GM23338 (cell line): ENCODE measurements around the gene MRPL20. TPM values are rescaled to one million over a fixed set of nuclear protein-coding genes. Genes with fewer than 3 reads are reported as not detected.

ENCODE experiments used
- ATAC-seq: fragments of 200-7000 bp; cut with Tn5 transposase; 3 replicates; pipeline ENCODE4 v1.9.1; 2020
- DNase-seq: peaks from one replicate; pipeline ENCODE4 v3.0.0-alpha.2; 2015; ENCODE audit warnings: low spot score
- H2AFZ ChIP-seq: fragments of 200-600 bp; sonication (generic); 2 replicates; pipeline ENCODE4 v1.8.0; 2016; ENCODE audit warnings: antibody characterized with exemption, mild to moderate bottlenecking, moderate library complexity
- H3F3A ChIP-seq: fragments of 200-600 bp; sonication (generic); replicated peaks from 2 replicates; pipeline ENCODE4 v1.8.0; 2017; ENCODE audit warnings: antibody characterized with exemption, mixed run types, low read depth
- H3K27ac ChIP-seq: fragments of 200-600 bp; sonication (generic); 2 replicates; pipeline ENCODE4 v1.6.1; 2016; ENCODE audit warnings: low read depth
- H3K27me3 ChIP-seq: fragments of 200-600 bp; sonication (generic); 2 replicates; pipeline ENCODE4 v1.8.0; 2016; ENCODE audit warnings: mild to moderate bottlenecking, mixed run types, moderate library complexity; ENCODE audit not compliant: insufficient read depth
- H3K36me3 ChIP-seq: fragments of 200-600 bp; sonication (generic); 2 replicates; pipeline ENCODE4 v1.8.0; 2016; ENCODE audit warnings: mild to moderate bottlenecking; ENCODE audit not compliant: insufficient read depth
- H3K4me1 ChIP-seq: fragments of 200-600 bp; sonication (generic); 2 replicates; pipeline ENCODE4 v1.8.0; 2016; ENCODE audit warnings: mild to moderate bottlenecking, moderate library complexity; ENCODE audit not compliant: insufficient read depth
- H3K4me2 ChIP-seq: fragments of 200-600 bp; sonication (generic); 2 replicates; pipeline ENCODE4 v1.7.1; 2017; ENCODE audit warnings: mixed run types
- H3K4me3 ChIP-seq: fragments of 200-600 bp; sonication (generic); 2 replicates; pipeline ENCODE4 v1.6.1; 2016; ENCODE audit warnings: mixed run types
- H3K79me2 ChIP-seq: fragments of 200-600 bp; sonication (generic); replicated peaks from 2 replicates; pipeline ENCODE4 v1.8.0; 2017; ENCODE audit warnings: mild to moderate bottlenecking; ENCODE audit not compliant: insufficient read depth
- H3K9me2 ChIP-seq: fragments of 200-600 bp; sonication (generic); 2 replicates; pipeline ENCODE4 v1.8.0; 2017; ENCODE audit not compliant: insufficient read depth
- H4K20me1 ChIP-seq: fragments of 200-600 bp; sonication (generic); replicated peaks from 2 replicates; pipeline ENCODE4 v1.8.0; 2017; ENCODE audit warnings: mild to moderate bottlenecking; ENCODE audit not compliant: insufficient read depth
- H3K27ac Mint-ChIP-seq: 2 replicates; pipeline ENCODE4 v1.8.0; 2020; ENCODE audit warnings: inconsistent platforms, mild to moderate bottlenecking, moderate library complexity, mixed read lengths
- H3K27me3 Mint-ChIP-seq: 3 replicates; pipeline ENCODE4 v1.8.0; 2022; ENCODE audit warnings: low read depth, mild to moderate bottlenecking, moderate library complexity, mixed read lengths, inconsistent platforms; ENCODE audit not compliant: insufficient read depth, poor library complexity
- H3K36me3 Mint-ChIP-seq: 3 replicates; pipeline ENCODE4 v1.8.0; 2021; ENCODE audit warnings: low read depth, mild to moderate bottlenecking, inconsistent platforms, moderate library complexity, mixed read lengths
- H3K4me1 Mint-ChIP-seq: 3 replicates; pipeline ENCODE4 v1.8.0; 2020; ENCODE audit warnings: mild to moderate bottlenecking, inconsistent platforms, mixed read lengths
- H3K4me3 Mint-ChIP-seq: 3 replicates; pipeline ENCODE4 v1.8.0; 2021; ENCODE audit warnings: moderate library complexity, mild to moderate bottlenecking, inconsistent platforms, mixed read lengths
- H3K9me3 Mint-ChIP-seq: 3 replicates; pipeline ENCODE4 v1.8.0; 2020; ENCODE audit warnings: moderate library complexity, mild to moderate bottlenecking, inconsistent platforms, mixed read lengths
- CREB1 ChIP-seq: fragments of 250-450 bp; sonication (Bioruptor Pico); IDR thresholded peaks from 2 replicates; pipeline ENCODE4 v1.5.0; 2020; ENCODE audit warnings: low read depth, mild to moderate bottlenecking, moderate library complexity
- EZH2 ChIP-seq: fragments of 200-600 bp; sonication (generic); IDR thresholded peaks from one replicate; pipeline ENCODE4 v1.8.0; 2017; ENCODE audit warnings: antibody characterized with exemption, mild to moderate bottlenecking, low read depth; ENCODE audit not compliant: unreplicated experiment
- JUNB ChIP-seq: IDR thresholded peaks from one replicate; pipeline ENCODE4 v1.6.1; 2016; ENCODE audit warnings: antibody characterized with exemption; ENCODE audit not compliant: unreplicated experiment
- POLR2AphosphoS5 ChIP-seq: IDR thresholded peaks from 2 replicates; pipeline ENCODE4 v1.6.1; 2016; ENCODE audit warnings: antibody characterized with exemption, low read depth
- STAT1 ChIP-seq: IDR thresholded peaks from one replicate; pipeline ENCODE4 v1.6.1; 2016; ENCODE audit warnings: antibody characterized with exemption; ENCODE audit not compliant: unreplicated experiment
- ZNF114 ChIP-seq: fragments of 250-450 bp; sonication (Bioruptor Pico); IDR thresholded peaks from 2 replicates; pipeline ENCODE4 v1.5.0; 2020; ENCODE audit warnings: mild to moderate bottlenecking, moderate library complexity
- polyA plus RNA-seq: library from polyadenylated mRNA; unstranded; fragments of >200 nt; fragmentation: Nextera tagmentation; extraction: Ambion mirVana; gene quantifications from 2 replicates; pipeline ENCODE4 v1.2.1, GENCODE V29; 2016
- total RNA-seq: library from RNA; depleted of rRNA; stranded (reverse); fragments of >200 nt; shearing (Covaris generic); gene quantifications from 2 replicates; pipeline ENCODE4 v1.2.3, GENCODE V29; 2014
- TF ChIP-seq, protein P1 (sequence below): IDR thresholded peaks from 2 replicates; pipeline ENCODE4 v1.6.1; 2016; ENCODE audit warnings: antibody characterized with exemption

The MRPL20 gene
- total and polyA plus RNA-seq, 2 experiments from 2014 or later = 173 to 319 TPM

DNA sequence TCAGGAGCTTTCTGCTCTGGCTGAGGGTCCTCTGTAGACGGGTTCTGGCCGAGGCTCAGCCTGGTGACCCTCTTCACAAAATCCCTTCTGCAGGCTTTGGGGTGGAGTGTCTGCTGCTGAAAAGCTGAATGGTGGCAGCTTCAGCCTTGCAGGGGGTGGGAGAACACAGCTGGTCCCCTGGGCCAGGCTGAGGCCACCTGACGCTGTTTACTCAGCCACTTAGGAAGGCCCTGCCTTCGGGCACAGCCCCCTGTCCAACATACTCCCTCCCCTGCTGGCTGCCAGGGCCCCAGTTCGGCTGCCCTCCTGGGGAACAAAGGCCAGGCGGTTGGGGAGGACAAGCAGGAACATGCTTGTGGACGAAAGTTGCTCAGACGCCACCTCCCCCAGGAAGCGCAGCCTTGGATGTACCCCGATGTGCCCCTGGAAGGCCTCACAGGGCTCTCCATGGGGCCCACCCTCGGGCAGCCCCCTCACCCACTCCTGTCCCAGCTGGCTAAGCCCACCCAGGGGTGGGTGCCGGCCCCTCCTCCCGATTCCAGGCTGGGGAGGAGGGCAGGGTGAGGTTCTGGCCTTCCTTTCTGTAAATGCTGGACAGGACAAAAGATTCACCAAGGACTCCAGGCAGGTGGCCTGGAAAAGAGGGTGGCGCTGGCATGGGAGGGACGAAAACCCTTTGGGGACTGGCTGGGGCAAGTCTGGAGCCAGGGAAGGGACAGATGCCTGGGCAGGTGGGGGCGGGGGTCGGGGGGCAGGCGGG lies 14.2 kb upstream of the MRPL20 start, which contains the start of gene ANKRD65:
Gene ANKRD65 (minus strand): TSS at position 130 of the 760 bp plus-strand sequence. CDS start 271 bp downstream, outside the sequence.
- ATAC-seq = peak; percentile 2; the same call in 1 of the 3 replicates
- H3K27ac Mint-ChIP-seq = peak within 1 kb of the TSS; percentile 40; the same call in 1 of the 2 replicates

GRCh38 chr1:1420654-1421141 lies 13.6 kb upstream of the MRPL20 start:
- Histone ChIP-seq H3F3A (0 out of 2 replicates have a peak, but pooled peaks cover 16% of the 10 kb centered on the region), H3K4me2 (0 out of 2 replicates have a peak overlapping the region, but pooled peaks have one; percentile 55), H2AFZ (0 out of 2 replicates have a peak overlapping the region, but pooled peaks have one; percentile 59), H3K27ac (no peak overlapping the region), H3K79me2 (no peaks in the 10 kb centered on the region), H3K36me3 (no peaks in the 10 kb centered on the region), H3K27me3 (0 out of 2 replicates have a peak, but pooled peaks cover 2% of the 10 kb centered on the region), H4K20me1 (no peaks in the 10 kb centered on the region), H3K4me1 (peaks cover 25% of the 10 kb centered on the region), H3K9me2 (no peaks in the 10 kb centered on the region), H3K4me3 (no peak overlapping the region)
- Mint-ChIP-seq H3K27ac (no peak overlapping the region), H3K9me3 (no peaks in the 10 kb centered on the region), H3K27me3 (peaks cover 13% of the 10 kb centered on the region), H3K4me3 (peak overlapping the region; percentile 24; the same call in 1 of the 3 replicates), H3K36me3 (no peaks in the 10 kb centered on the region; the same call in 2 of the 3 replicates), H3K4me1 (peaks cover 29% of the 10 kb centered on the region)
- TF ChIP-seq CREB1 (CRISPR knock-in tag) (no peak), POLR2AphosphoS5 (no peak), ZNF114 (CRISPR knock-in tag) (no peak), EZH2 (no peak)
- TF ChIP-seq, protein P1, sequence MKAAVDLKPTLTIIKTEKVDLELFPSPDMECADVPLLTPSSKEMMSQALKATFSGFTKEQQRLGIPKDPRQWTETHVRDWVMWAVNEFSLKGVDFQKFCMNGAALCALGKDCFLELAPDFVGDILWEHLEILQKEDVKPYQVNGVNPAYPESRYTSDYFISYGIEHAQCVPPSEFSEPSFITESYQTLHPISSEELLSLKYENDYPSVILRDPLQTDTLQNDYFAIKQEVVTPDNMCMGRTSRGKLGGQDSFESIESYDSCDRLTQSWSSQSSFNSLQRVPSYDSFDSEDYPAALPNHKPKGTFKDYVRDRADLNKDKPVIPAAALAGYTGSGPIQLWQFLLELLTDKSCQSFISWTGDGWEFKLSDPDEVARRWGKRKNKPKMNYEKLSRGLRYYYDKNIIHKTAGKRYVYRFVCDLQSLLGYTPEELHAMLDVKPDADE = no peak
- ATAC-seq (no peak), DNase-seq (no peak)

More for the DNA sequence above, 14.2 kb upstream of the MRPL20 start, which contains the start of gene ANKRD65:
- H3K4me1 ChIP-seq = peaks cover 31% of the 10 kb centered on the region
- Mint-ChIP-seq H3K27me3 (peaks cover 13% of the 10 kb centered on the region), H3K36me3 (no peaks in the 10 kb centered on the region; the same call in 2 of the 3 replicates), H3K4me1 (peaks cover 32% of the 10 kb centered on the region), H3K4me3 (peak within 1 kb of the TSS; percentile 24; the same call in 1 of the 3 replicates), H3K9me3 (no peaks in the 10 kb centered on the region)
- H3K4me3 ChIP-seq = no peak within 1 kb of the TSS
- TF ChIP-seq JUNB = no peak
- TF ChIP-seq POLR2AphosphoS5 = no peak
- no peak for TF ChIP-seq ZNF114 (CRISPR knock-in tag)
- no peak for TF ChIP-seq CREB1 (CRISPR knock-in tag)
- no peak for TF ChIP-seq STAT1
- H3K27ac ChIP-seq = peak within 1 kb of the TSS; percentile 85; the same call in 1 of the 2 replicates
- no peaks in the 10 kb centered on the region for H3K9me2 ChIP-seq
- H3K27me3 ChIP-seq = 0 out of 2 replicates have a peak, but pooled peaks cover 2% of the 10 kb centered on the region
- 0 out of 2 replicates have a peak, but pooled peaks cover 16% of the 10 kb centered on the region for H3F3A ChIP-seq
- peak within 1 kb of the TSS; percentile 59; the same call in 1 of the 2 replicates for H2AFZ ChIP-seq
- H3K36me3 ChIP-seq = no peaks in the 10 kb centered on the region
- H3K4me2 ChIP-seq = peak within 1 kb of the TSS; percentile 55
- no peaks in the 10 kb centered on the region for H3K79me2 ChIP-seq
- DNase-seq = no peak
- no peaks in the 10 kb centered on the region for H4K20me1 ChIP-seq
